ENCODE measurements around the gene ERC2.

The ERC2 gene

GRCh38 chr3:55904716-55905115, 563.6 kb downstream of the ERC2 start:
- no peak for DNase-seq

- no peak for DNase-seq
Measured at GRCh38 chr3:55903680-55904079, 564.6 kb downstream of the ERC2 start.

- DNase-seq: peak; percentile 48
Measured at GRCh38 chr3:55902221-55902900, 565.9 kb downstream of the ERC2 start.

- no peak for DNase-seq
Measured at GRCh38 chr3:55899887-55900286, 568.4 kb downstream of the ERC2 start.

GRCh38 chr3:55897573-55898224, 570.6 kb downstream of the ERC2 start:
- DNase-seq: no peak

GRCh38 chr3:55895897-55896566, 572.2 kb downstream of the ERC2 start:
- DNase-seq: no peak

- no peak for DNase-seq
Measured at GRCh38 chr3:55894605-55895004, 573.7 kb downstream of the ERC2 start.

- DNase-seq: no peak
Measured at GRCh38 chr3:55893045-55893664, 575.1 kb downstream of the ERC2 start.

GRCh38 chr3:55891106-55891505, 577.2 kb downstream of the ERC2 start:
- no peak for DNase-seq

- no peak for DNase-seq
Measured at GRCh38 chr3:55888282-55888885, 579.9 kb downstream of the ERC2 start.

GRCh38 chr3:55885721-55886120, 582.5 kb downstream of the ERC2 start:
- DNase-seq: no peak

- DNase-seq: no peak
Measured at GRCh38 chr3:55884491-55885285, 583.6 kb downstream of the ERC2 start.

GRCh38 chr3:55884066-55884465, 584.2 kb downstream of the ERC2 start:
- no peak for DNase-seq

GRCh38 chr3:55882006-55882405, 586.3 kb downstream of the ERC2 start:
- DNase-seq: no peak

GRCh38 chr3:55880357-55880756, 587.9 kb downstream of the ERC2 start:
- no peak for DNase-seq

- no peak for DNase-seq
Measured at GRCh38 chr3:55879901-55880331, 588.4 kb downstream of the ERC2 start.

- DNase-seq: no peak
Measured at GRCh38 chr3:55877703-55878102, 590.6 kb downstream of the ERC2 start.

GRCh38 chr3:55876560-55876959, 591.7 kb downstream of the ERC2 start:
- DNase-seq: no peak

- no peak for DNase-seq
Measured at GRCh38 chr3:55875113-55875512, 593.2 kb downstream of the ERC2 start.

GRCh38 chr3:55873523-55874254, 594.6 kb downstream of the ERC2 start:
- no peak for DNase-seq

- no peak for DNase-seq
Measured at GRCh38 chr3:55870594-55870993, 597.7 kb downstream of the ERC2 start.

GRCh38 chr3:55868347-55868746, 599.9 kb downstream of the ERC2 start:
- no peak for DNase-seq

All from right hindlimb (tissue), 1 donor.